Smooth muscle cell (in vitro differentiated cells): ENCODE data around the gene ZNHIT3. TPM values are rescaled to one million over a fixed set of nuclear protein-coding genes. Genes with fewer than 3 reads are reported as not detected.
A peak's percentile ranks its signal among the peaks of the same experiment; 100 is the strongest.
"Not testable (repeated sequence)": the region's sequence is repeated elsewhere in the genome, so short reads cannot be mapped to it uniquely, and the experiment has no call there.

Experiments used
- DNase-seq: peaks from one replicate; lab custom pipeline; 2025; ENCODE audit not compliant: unreplicated experiment; lab: John Stamatoyannopoulos, UW
- H2AFZ ChIP-seq: fragments of 200-600 bp; sonication (generic); 2 replicates; pipeline ENCODE4 v1.6.0; 2016; ENCODE audit warnings: antibody characterized with exemption, low read depth, mild to moderate bottlenecking
- H3F3A ChIP-seq: fragments of 200-600 bp; sonication (generic); 2 replicates; pipeline ENCODE4 v1.6.0; 2017; ENCODE audit warnings: antibody characterized with exemption, low read depth
- H3K27ac ChIP-seq: fragments of 200-600 bp; sonication (generic); 2 replicates; pipeline ENCODE4 v1.5.1; 2016; ENCODE audit warnings: low read depth, mild to moderate bottlenecking
- H3K27me3 ChIP-seq: fragments of 200-600 bp; sonication (generic); 2 replicates; pipeline ENCODE4 v1.6.1; 2016; ENCODE audit warnings: low read depth, mild to moderate bottlenecking
- H3K36me3 ChIP-seq: fragments of 200-600 bp; sonication (generic); 2 replicates; pipeline ENCODE4 v1.5.1; 2016; ENCODE audit warnings: low read depth
- H3K4me1 ChIP-seq: fragments of 200-600 bp; sonication (generic); 2 replicates; pipeline ENCODE4 v1.5.1; 2016; ENCODE audit warnings: low read depth
- H3K4me2 ChIP-seq: fragments of 200-600 bp; sonication (generic); 2 replicates; pipeline ENCODE4 v1.6.0; 2016; ENCODE audit warnings: mild to moderate bottlenecking
- H3K4me3 ChIP-seq: fragments of 200-600 bp; sonication (generic); 2 replicates; pipeline ENCODE4 v1.5.1; 2016; ENCODE audit warnings: mild to moderate bottlenecking
- H3K79me2 ChIP-seq: fragments of 200-600 bp; sonication (generic); 2 replicates; pipeline ENCODE4 v1.6.0; 2016; ENCODE audit warnings: low read depth, mild to moderate bottlenecking
- H3K9ac ChIP-seq: fragments of 200-600 bp; sonication (generic); 2 replicates; pipeline ENCODE4 v1.6.0; 2016; ENCODE audit warnings: low read depth
- H3K9me3 ChIP-seq: fragments of 200-600 bp; sonication (generic); replicated peaks from 2 replicates; pipeline ENCODE4 v1.5.1; 2016; ENCODE audit warnings: low read depth
- H4K20me1 ChIP-seq: fragments of 200-600 bp; sonication (generic); 2 replicates; pipeline ENCODE4 v1.6.0; 2016; ENCODE audit warnings: low read depth
- CTCF ChIP-seq: fragments of 200-600 bp; sonication (generic); IDR thresholded peaks from 2 replicates; pipeline ENCODE4 v1.5.1; 2017; ENCODE audit warnings: borderline replicate concordance, mild to moderate bottlenecking, antibody characterized with exemption; ENCODE audit not compliant: insufficient read depth, poor library complexity, severe bottlenecking
- WGBS: methylation state at CpG from one replicate; pipeline ENCODE4 v1.1.7; 2016; ENCODE audit warnings: low lambda C conversion rate; 5-methylcytosine and 5-hydroxymethylcytosine counted together
- polyA plus RNA-seq: library from polyadenylated mRNA; unstranded; fragments of >200 nt; fragmentation: Nextera tagmentation; extraction: Ambion mirVana; gene quantifications from 2 replicates; pipeline ENCODE4 v1.2.1, GENCODE V29; 2016
- total RNA-seq: library from RNA; depleted of rRNA; stranded (reverse); fragments of >200 nt; gene quantifications from 2 replicates; pipeline ENCODE4 v1.2.3, GENCODE V29; 2014

ZNHIT3 gene
- total and polyA plus RNA-seq, 2 experiments from 2014 or later, result 34.2 to 47.7 TPM

- H3F3A ChIP-seq, result no peaks in the 10 kb centered on the region
- WGBS, result 80% methylated on average over 7 of the region's 7 CpGs
- peaks cover 41% of the 10 kb centered on the region for H3K27me3 ChIP-seq
- H3K9ac ChIP-seq, result no peak overlapping the region
- DNase-seq, result no peak
- no peak overlapping the region for H3K4me2 ChIP-seq
- no peak overlapping the region for H3K27ac ChIP-seq
- no peak for TF ChIP-seq CTCF
- H3K36me3 ChIP-seq, result no peaks in the 10 kb centered on the region
- H3K9me3 ChIP-seq, result no peaks in the 10 kb centered on the region
- H3K4me3 ChIP-seq, result no peak overlapping the region
- H3K79me2 ChIP-seq, result peaks cover under 1% of the 10 kb centered on the region
- no peak overlapping the region for H2AFZ ChIP-seq
- H4K20me1 ChIP-seq, result no peaks in the 10 kb centered on the region
- H3K4me1 ChIP-seq, result peaks cover 5% of the 10 kb centered on the region
These were observed 4.7 kb upstream of the ZNHIT3 start for GRCh38 chr17:36481829-36482228.

DNA sequence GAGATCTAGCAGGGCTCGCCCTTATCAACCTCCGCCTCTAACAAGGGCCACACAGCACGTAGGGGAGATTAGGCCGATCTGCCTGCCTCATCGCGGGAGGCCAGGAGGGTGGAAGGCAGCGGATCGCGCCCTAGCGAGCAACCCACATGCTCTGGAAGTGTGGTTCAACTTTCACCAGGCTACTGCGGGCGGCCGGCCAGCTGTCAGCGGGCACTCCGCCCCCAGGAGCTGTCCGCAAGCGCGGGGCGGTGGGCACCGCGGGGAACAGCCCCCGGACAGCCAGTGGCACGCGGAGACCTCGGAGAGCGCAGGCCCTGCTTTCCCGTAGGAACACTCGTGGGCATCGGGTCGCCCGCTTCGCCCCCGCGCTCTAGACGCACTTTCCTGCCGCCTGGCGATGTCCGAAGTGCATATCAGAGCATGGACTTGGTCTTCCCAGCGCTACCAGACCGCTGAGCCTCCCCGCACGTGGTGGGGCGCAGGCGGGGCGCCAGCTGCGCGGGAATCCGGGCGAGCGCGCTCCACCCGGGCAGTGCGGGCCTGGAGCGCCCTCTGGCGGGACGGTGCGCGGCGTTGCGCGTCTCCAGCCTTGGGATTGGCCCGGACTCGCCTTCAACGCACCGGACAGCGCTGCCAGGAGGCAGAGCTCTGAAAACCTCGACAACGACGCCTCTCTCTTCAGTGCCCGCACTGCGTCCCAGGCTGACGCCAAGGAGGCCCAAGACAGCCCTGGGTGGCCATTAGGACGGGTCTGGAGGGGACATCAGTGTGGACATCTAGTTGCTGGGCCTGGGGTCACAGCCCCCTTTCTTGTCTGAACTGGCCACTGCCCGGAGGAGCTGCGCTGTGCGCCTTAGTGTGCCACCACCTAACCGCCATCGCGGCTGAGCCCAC is 3.6 kb upstream of the ZNHIT3 start:
- H3K27me3 ChIP-seq, result peaks cover 32% of the 10 kb centered on the region
- peaks cover 3% of the 10 kb centered on the region for H3F3A ChIP-seq
- TF ChIP-seq CTCF, result peak; percentile 85
- peak overlapping the region; percentile 84 for H3K4me2 ChIP-seq
- peaks cover 10% of the 10 kb centered on the region for H3K79me2 ChIP-seq
- peak overlapping the region; percentile 82 for H2AFZ ChIP-seq
- peaks cover 3% of the 10 kb centered on the region for H4K20me1 ChIP-seq
- peak overlapping the region; percentile 45 for H3K4me3 ChIP-seq
- H3K9me3 ChIP-seq, result no peaks in the 10 kb centered on the region
- WGBS, result 11% methylated on average over 72 of the region's 79 CpGs
- no peak overlapping the region for H3K9ac ChIP-seq
- H3K4me1 ChIP-seq, result peaks cover 12% of the 10 kb centered on the region
- no peaks in the 10 kb centered on the region for H3K36me3 ChIP-seq
- DNase-seq, result peak; percentile 69
- no peak overlapping the region for H3K27ac ChIP-seq

- not testable (repeated sequence) for H3K4me2 ChIP-seq, H3K27ac ChIP-seq, H3K4me3 ChIP-seq, H3K9me3 ChIP-seq, H3F3A ChIP-seq, DNase-seq, H2AFZ ChIP-seq, H3K36me3 ChIP-seq, H3K9ac ChIP-seq, H4K20me1 ChIP-seq
- H3K27me3 ChIP-seq, result peaks cover 25% of the 10 kb centered on the region
- WGBS, result 93% methylated on average over 7 of the region's 7 CpGs
- peaks cover 12% of the 10 kb centered on the region for H3K4me1 ChIP-seq
- peaks cover 22% of the 10 kb centered on the region for H3K79me2 ChIP-seq
These were observed 2.5 kb upstream of the ZNHIT3 start for GRCh38 chr17:36484021-36484420.

DNA sequence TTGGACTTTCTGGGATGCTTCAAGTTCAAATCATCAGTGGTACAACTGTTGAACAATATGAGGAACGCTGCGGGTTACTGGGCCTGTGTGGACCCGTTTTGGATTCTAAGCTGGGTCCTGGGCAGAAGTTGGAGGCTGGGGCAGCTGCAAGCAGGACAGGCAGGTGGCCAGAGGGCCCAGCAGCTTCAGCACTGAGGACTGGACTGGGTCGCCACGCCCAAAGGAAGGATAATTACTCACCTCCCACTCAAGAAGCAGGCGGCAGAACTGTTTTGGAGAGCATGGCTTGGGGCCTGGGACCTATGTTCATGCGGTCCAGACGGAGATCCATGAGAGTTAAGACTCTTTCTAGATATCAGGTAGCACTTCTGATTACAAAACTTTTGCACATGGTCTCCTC is 1.5 kb upstream of the ZNHIT3 start:
- no peak overlapping the region for H3K4me2 ChIP-seq
- H3K9ac ChIP-seq, result no peak overlapping the region
- no peaks in the 10 kb centered on the region for H3K9me3 ChIP-seq
- no peak for DNase-seq
- TF ChIP-seq CTCF, result no peak
- peaks cover 3% of the 10 kb centered on the region for H3F3A ChIP-seq
- no peak overlapping the region for H3K4me3 ChIP-seq
- WGBS, result 91% methylated on average over 8 of the region's 8 CpGs
- no peaks in the 10 kb centered on the region for H3K36me3 ChIP-seq
- peaks cover 12% of the 10 kb centered on the region for H3K4me1 ChIP-seq
- no peak overlapping the region for H2AFZ ChIP-seq
- H3K79me2 ChIP-seq, result peaks cover 32% of the 10 kb centered on the region
- peaks cover 18% of the 10 kb centered on the region for H3K27me3 ChIP-seq
- no peak overlapping the region for H3K27ac ChIP-seq
- H4K20me1 ChIP-seq, result peaks cover 12% of the 10 kb centered on the region
